ENCODE measurements around the gene EPB41L4B. TPM values are rescaled to one million over a fixed set of nuclear protein-coding genes. Genes with fewer than 3 reads are reported as not detected.

The EPB41L4B gene
- total RNA-seq, 2 donors from 2014 or later, result 0.27 to 1.1 TPM

GRCh38 chr9:109270971-109271925 lies 49.6 kb downstream of the EPB41L4B start:
- no peaks in the 10 kb centered on the region for H3K4me1 ChIP-seq (ENCODE audit: control insufficient read depth in 1 of 2, low read depth in 2 of 2)
- H3K27ac ChIP-seq, result no peak overlapping the region
- H3K4me3 ChIP-seq, result no peak overlapping the region
- H3K27me3 ChIP-seq (replicated peaks; ENCODE audit: insufficient read depth), result no peaks in the 10 kb centered on the region
- ATAC-seq (ENCODE audit: insufficient number of reproducible peaks, low FRiP score, low read depth) (no peak), DNase-seq (ENCODE audit: low spot score) (no peak)
- H3K36me3 ChIP-seq, result no peaks in the 10 kb centered on the region
- no peaks in the 10 kb centered on the region for H3K9me3 ChIP-seq
- no peak for TF ChIP-seq CTCF (IDR thresholded peaks at IDR 0.05)

DNA sequence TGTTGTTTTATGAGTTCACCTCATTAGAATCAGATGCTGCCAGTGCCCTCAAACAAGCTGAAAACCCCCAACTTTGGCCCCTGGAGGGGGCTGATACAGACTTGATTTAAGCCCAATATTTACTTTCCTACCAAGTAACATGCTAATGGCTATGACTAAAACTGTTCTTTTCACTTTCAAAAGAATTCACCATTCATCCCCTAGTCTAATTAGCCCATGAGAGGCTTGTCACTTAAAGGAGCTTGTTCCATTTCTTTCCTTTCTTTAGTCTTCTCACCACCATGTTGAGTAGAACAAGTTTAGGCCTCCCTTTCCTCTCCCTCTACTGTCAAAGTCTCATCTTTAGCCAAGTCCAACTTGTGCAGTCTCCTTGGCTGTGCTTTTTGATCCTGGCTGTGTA lies 50.4 kb downstream of the EPB41L4B start:
- no peaks in the 10 kb centered on the region for H3K9me3 ChIP-seq
- no peak overlapping the region for H3K4me3 ChIP-seq
- no peaks in the 10 kb centered on the region for H3K4me1 ChIP-seq (ENCODE audit: control insufficient read depth in 1 of 2, low read depth in 2 of 2)
- no peaks in the 10 kb centered on the region for H3K36me3 ChIP-seq
- DNase-seq (ENCODE audit: low spot score) (no peak), ATAC-seq (ENCODE audit: insufficient number of reproducible peaks, low FRiP score, low read depth) (no peak)
- no peak for TF ChIP-seq CTCF (IDR thresholded peaks at IDR 0.05)
- no peaks in the 10 kb centered on the region for H3K27me3 ChIP-seq (replicated peaks; ENCODE audit: insufficient read depth)
- H3K27ac ChIP-seq, result no peak overlapping the region

- ATAC-seq (ENCODE audit: insufficient number of reproducible peaks, low FRiP score, low read depth), result no peak
- H3K9me3 ChIP-seq, result no peaks in the 10 kb centered on the region
These were observed 51.0 kb downstream of the EPB41L4B start for GRCh38 chr9:109269839-109270238.

GRCh38 chr9:109269081-109269480 lies 51.8 kb downstream of the EPB41L4B start:
- H3K36me3 ChIP-seq, result no peaks in the 10 kb centered on the region
- H3K4me3 ChIP-seq, result no peak overlapping the region
- H3K27me3 ChIP-seq (replicated peaks; ENCODE audit: insufficient read depth), result no peaks in the 10 kb centered on the region
- H3K9me3 ChIP-seq, result no peaks in the 10 kb centered on the region
- ATAC-seq (ENCODE audit: insufficient number of reproducible peaks, low FRiP score, low read depth), result no peak
- no peaks in the 10 kb centered on the region for H3K4me1 ChIP-seq (ENCODE audit: control insufficient read depth in 1 of 2, low read depth in 2 of 2)
- no peak for DNase-seq (ENCODE audit: low spot score)
- H3K27ac ChIP-seq, result no peak overlapping the region
- TF ChIP-seq CTCF (IDR thresholded peaks at IDR 0.05), result no peak

More at GRCh38 chr9:109269839-109270238, 51.0 kb downstream of the EPB41L4B start:
- H3K36me3 ChIP-seq, result no peaks in the 10 kb centered on the region
- no peaks in the 10 kb centered on the region for H3K4me1 ChIP-seq (ENCODE audit: control insufficient read depth in 1 of 2, low read depth in 2 of 2)
- H3K27me3 ChIP-seq (replicated peaks; ENCODE audit: insufficient read depth), result no peaks in the 10 kb centered on the region
- H3K27ac ChIP-seq, result no peak overlapping the region
- H3K4me3 ChIP-seq, result no peak overlapping the region
- TF ChIP-seq CTCF (IDR thresholded peaks at IDR 0.05), result no peak
- no peak for DNase-seq (ENCODE audit: low spot score)

- DNase-seq (ENCODE audit: low spot score) (no peak), ATAC-seq (ENCODE audit: insufficient number of reproducible peaks, low FRiP score, low read depth) (no peak)
- TF ChIP-seq CTCF (IDR thresholded peaks at IDR 0.05), result no peak
- H3K27me3 ChIP-seq (replicated peaks; ENCODE audit: insufficient read depth), result no peaks in the 10 kb centered on the region
- no peak overlapping the region for H3K27ac ChIP-seq
- H3K4me3 ChIP-seq, result no peak overlapping the region
- no peaks in the 10 kb centered on the region for H3K36me3 ChIP-seq
- H3K4me1 ChIP-seq (ENCODE audit: control insufficient read depth in 1 of 2, low read depth in 2 of 2), result no peaks in the 10 kb centered on the region
- no peaks in the 10 kb centered on the region for H3K9me3 ChIP-seq
These were observed 53.3 kb downstream of the EPB41L4B start for GRCh38 chr9:109267555-109267954.

Data from thoracic aorta (tissue), 2 donors.